Measurements from ENCODE around the gene EML2.

The EML2 gene

GRCh38 chr19:45581576-45581975 lies 57.6 kb downstream of the EML2 start:
- CTCF ChIA-PET = interaction anchor here (0.6 to 2.2 kb wide), 3 partner anchors 23 to 240 kb away, joined by 3 to 8 read pairs (median 3); no protein-coding TSS in a partner anchor
- H3K4me1 ChIP-seq (ENCODE audit: control insufficient read depth, insufficient read depth, low read length) = peaks cover 8% of the 10 kb centered on the region
- TF ChIP-seq KLF16 (tag by site-specific recombination; IDR thresholded peaks at IDR 0.05) (no peak), ZNF654 (tag by site-specific recombination; IDR thresholded peaks at IDR 0.05; ENCODE audit: low read depth) (no peak), ZNF10 (tag by site-specific recombination; IDR thresholded peaks at IDR 0.05) (no peak), YY2 (tag by site-specific recombination; IDR thresholded peaks at IDR 0.05) (no peak)
- H3K9me3 ChIP-seq (ENCODE audit: control insufficient read depth, insufficient read depth, low read depth, low read length) = no peaks in the 10 kb centered on the region
- POLR2A ChIA-PET = no interaction called here
- H3K36me3 ChIP-seq (ENCODE audit: control insufficient read depth in 2 of 2, insufficient read depth in 1 of 2, low read length in 2 of 2) = peaks cover 0 to 7% of the 10 kb centered on the region in 2 experiments; a peak in 1 of 3 replicates
- H3K4me3 ChIP-seq (ENCODE audit: low read depth, low read length) = no peak overlapping the region
- no peak overlapping the region for H3K27ac ChIP-seq (ENCODE audit: extremely low read depth, low read depth, low read length)

GRCh38 chr19:45578861-45579260 lies 60.3 kb downstream of the EML2 start:
- Histone ChIP-seq H3K27ac (ENCODE audit: extremely low read depth, low read depth, low read length) (no peak overlapping the region), H3K4me1 (ENCODE audit: control insufficient read depth, insufficient read depth, low read length) (peaks cover 4% of the 10 kb centered on the region), H3K36me3 (ENCODE audit: control insufficient read depth in 2 of 2, insufficient read depth in 1 of 2, low read length in 2 of 2) (peaks cover 0 to 7% of the 10 kb centered on the region in 2 experiments; a peak in 1 of 3 replicates), H3K9me3 (ENCODE audit: control insufficient read depth, insufficient read depth, low read depth, low read length) (no peaks in the 10 kb centered on the region), H3K4me3 (ENCODE audit: low read depth, low read length) (no peak overlapping the region)
- no peak for TF ChIP-seq ZNF426 (tag by site-specific recombination; IDR thresholded peaks at IDR 0.05)
- TF ChIP-seq ZNF785 (tag by site-specific recombination; IDR thresholded peaks at IDR 0.05) = no peak
- no peak for TF ChIP-seq ZBTB21 (tag by site-specific recombination; IDR thresholded peaks at IDR 0.05)
- no peak for TF ChIP-seq ZNF146 (tag by site-specific recombination; IDR thresholded peaks at IDR 0.05)
- TF ChIP-seq ZNF654 (tag by site-specific recombination; IDR thresholded peaks at IDR 0.05; ENCODE audit: low read depth) = no peak
- no peak for TF ChIP-seq ZNF280D (tag by site-specific recombination; IDR thresholded peaks at IDR 0.05)
- TF ChIP-seq, protein P1, sequence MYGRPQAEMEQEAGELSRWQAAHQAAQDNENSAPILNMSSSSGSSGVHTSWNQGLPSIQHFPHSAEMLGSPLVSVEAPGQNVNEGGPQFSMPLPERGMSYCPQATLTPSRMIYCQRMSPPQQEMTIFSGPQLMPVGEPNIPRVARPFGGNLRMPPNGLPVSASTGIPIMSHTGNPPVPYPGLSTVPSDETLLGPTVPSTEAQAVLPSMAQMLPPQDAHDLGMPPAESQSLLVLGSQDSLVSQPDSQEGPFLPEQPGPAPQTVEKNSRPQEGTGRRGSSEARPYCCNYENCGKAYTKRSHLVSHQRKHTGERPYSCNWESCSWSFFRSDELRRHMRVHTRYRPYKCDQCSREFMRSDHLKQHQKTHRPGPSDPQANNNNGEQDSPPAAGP (tag by site-specific recombination; IDR thresholded peaks at IDR 0.05) = no peak
- TF ChIP-seq KLF10 (tag by site-specific recombination; IDR thresholded peaks at IDR 0.05) = no peak
- no peak for TF ChIP-seq ZNF391 (tag by site-specific recombination; IDR thresholded peaks at IDR 0.05; ENCODE audit: borderline replicate concordance, low read depth)
- no peak for TF ChIP-seq OVOL3 (tag by site-specific recombination; IDR thresholded peaks at IDR 0.05)
- TF ChIP-seq, protein P2, sequence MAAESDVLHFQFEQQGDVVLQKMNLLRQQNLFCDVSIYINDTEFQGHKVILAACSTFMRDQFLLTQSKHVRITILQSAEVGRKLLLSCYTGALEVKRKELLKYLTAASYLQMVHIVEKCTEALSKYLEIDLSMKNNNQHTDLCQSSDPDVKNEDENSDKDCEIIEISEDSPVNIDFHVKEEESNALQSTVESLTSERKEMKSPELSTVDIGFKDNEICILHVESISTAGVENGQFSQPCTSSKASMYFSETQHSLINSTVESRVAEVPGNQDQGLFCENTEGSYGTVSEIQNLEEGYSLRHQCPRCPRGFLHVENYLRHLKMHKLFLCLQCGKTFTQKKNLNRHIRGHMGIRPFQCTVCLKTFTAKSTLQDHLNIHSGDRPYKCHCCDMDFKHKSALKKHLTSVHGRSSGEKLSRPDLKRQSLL (tag by site-specific recombination; IDR thresholded peaks at IDR 0.05) = no peak
- TF ChIP-seq ZNF114 (tag by site-specific recombination; IDR thresholded peaks at IDR 0.05) = no peak
- no peak for TF ChIP-seq ZNF26 (tag by site-specific recombination; IDR thresholded peaks at IDR 0.05)
- TF ChIP-seq ZFP37 (tag by site-specific recombination; IDR thresholded peaks at IDR 0.05) = no peak
- TF ChIP-seq BCL11B (tag by site-specific recombination; IDR thresholded peaks at IDR 0.05; ENCODE audit: low read depth) = no peak
- no peak for TF ChIP-seq ZNF140 (tag by site-specific recombination; IDR thresholded peaks at IDR 0.05)
- TF ChIP-seq ZNF624 (tag by site-specific recombination; IDR thresholded peaks at IDR 0.05) = no peak
- no peak for TF ChIP-seq ZNF48 (tag by site-specific recombination; IDR thresholded peaks at IDR 0.05)
- TF ChIP-seq ZNF777 (tag by site-specific recombination; IDR thresholded peaks at IDR 0.05; ENCODE audit: borderline replicate concordance) = no peak
- no peak for TF ChIP-seq ZNF548 (tag by site-specific recombination; IDR thresholded peaks at IDR 0.05)
- POLR2A ChIA-PET = no interaction called here
- CTCF ChIA-PET = no interaction called here
